ENCODE measurements around the gene SNCG. TPM values are rescaled to one million over a fixed set of nuclear protein-coding genes. Genes with fewer than 3 reads are reported as not detected.

SNCG gene
- polyA plus RNA-seq, 3 donors, result 1.8 TPM; not detected in 2

DNA sequence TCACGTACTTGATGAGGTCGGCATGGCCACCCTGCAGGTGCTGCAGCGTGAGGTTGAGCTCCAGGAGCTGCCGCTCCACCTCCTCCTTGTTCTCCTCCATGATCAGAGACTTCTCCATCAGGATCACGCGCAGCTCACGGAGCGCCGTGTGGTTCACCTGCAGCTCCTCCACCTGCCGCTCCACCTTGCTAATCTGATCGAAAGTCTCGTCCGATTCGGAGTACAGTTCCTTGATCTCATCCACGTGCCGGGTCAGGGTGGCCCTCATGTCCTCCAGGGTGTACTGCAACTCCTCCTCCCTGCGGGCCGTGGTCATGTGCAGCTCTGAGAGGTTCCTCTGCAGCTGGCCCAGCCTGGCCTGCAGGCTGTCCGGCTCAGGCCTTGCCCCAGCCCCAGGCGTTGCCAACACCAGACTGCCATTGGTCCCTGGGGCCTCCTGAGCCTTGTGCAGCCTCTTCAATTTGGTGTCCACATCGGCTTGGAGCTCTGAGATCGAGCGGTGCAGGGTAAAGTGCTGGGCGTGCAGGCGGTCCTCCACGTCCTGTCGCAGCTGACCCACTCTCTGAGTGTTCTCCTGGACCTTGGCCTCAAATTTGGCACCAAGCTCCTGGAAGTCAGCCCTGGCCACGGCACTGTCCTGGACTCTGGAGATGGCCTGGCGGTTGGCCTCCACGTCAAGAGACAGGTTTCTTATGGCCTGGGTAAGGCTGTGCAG is 14.9 kb upstream of the SNCG start:
- no peaks in the 10 kb centered on the region for H3K4me1 Mint-ChIP-seq
- peak overlapping the region in 1 of 7 donors; percentile 24 for H3K27ac Mint-ChIP-seq
- no peak for DNase-seq
- no peak overlapping the region for H3K4me3 ChIP-seq (replicated peaks in 1 of 3; ENCODE audit: low read depth in 2 of 3, low read length in 3 of 3)
- no peaks in the 10 kb centered on the region for H3K79me2 ChIP-seq (ENCODE audit: insufficient read depth, low read length)
- H3K27me3 Mint-ChIP-seq (ENCODE audit: low read depth in 3 of 3), result peaks cover 2 to 10% (median 8%) of the 10 kb centered on the region in 3 donors
- H3K4me3 Mint-ChIP-seq, result no peak overlapping the region
- H3K36me3 Mint-ChIP-seq, result no peaks in the 10 kb centered on the region
- no peaks in the 10 kb centered on the region for H3K27me3 ChIP-seq (ENCODE audit: control insufficient read depth in 2 of 2, insufficient read depth in 2 of 2, low read length in 2 of 2)
- no peak overlapping the region for H3K9ac ChIP-seq (ENCODE audit: insufficient read depth, low read length, poor library complexity, severe bottlenecking)
- no peaks in the 10 kb centered on the region for H3K9me3 ChIP-seq (replicated peaks in 1 of 2; ENCODE audit: control insufficient read depth in 1 of 2, insufficient read depth in 1 of 2, low read length in 2 of 2)
- H2AFZ ChIP-seq (ENCODE audit: insufficient read depth, low read depth, low read length, poor library complexity, severe bottlenecking), result no peak overlapping the region
- H4K20me1 ChIP-seq (ENCODE audit: insufficient read depth, low read length), result no peaks in the 10 kb centered on the region
- 94% methylated on average over 30 of the region's 30 CpGs for WGBS (ENCODE audit: insufficient coverage)
- no peak overlapping the region for H3K27ac ChIP-seq (ENCODE audit: low read depth in 1 of 2, low read length in 2 of 2)
- no peaks in the 10 kb centered on the region for H3K36me3 ChIP-seq (replicated peaks in 1 of 2; ENCODE audit: control insufficient read depth in 1 of 2, insufficient read depth in 2 of 2, low read length in 2 of 2)
- intact Hi-C loops (cut with micrococcal nuclease), result no loop called here
- H3K4me1 ChIP-seq (ENCODE audit: control insufficient read depth in 1 of 2, insufficient read depth in 2 of 2, low read length in 2 of 2), result peaks cover 4 to 6% of the 10 kb centered on the region in 2 donors
- TF ChIP-seq, protein P1, sequence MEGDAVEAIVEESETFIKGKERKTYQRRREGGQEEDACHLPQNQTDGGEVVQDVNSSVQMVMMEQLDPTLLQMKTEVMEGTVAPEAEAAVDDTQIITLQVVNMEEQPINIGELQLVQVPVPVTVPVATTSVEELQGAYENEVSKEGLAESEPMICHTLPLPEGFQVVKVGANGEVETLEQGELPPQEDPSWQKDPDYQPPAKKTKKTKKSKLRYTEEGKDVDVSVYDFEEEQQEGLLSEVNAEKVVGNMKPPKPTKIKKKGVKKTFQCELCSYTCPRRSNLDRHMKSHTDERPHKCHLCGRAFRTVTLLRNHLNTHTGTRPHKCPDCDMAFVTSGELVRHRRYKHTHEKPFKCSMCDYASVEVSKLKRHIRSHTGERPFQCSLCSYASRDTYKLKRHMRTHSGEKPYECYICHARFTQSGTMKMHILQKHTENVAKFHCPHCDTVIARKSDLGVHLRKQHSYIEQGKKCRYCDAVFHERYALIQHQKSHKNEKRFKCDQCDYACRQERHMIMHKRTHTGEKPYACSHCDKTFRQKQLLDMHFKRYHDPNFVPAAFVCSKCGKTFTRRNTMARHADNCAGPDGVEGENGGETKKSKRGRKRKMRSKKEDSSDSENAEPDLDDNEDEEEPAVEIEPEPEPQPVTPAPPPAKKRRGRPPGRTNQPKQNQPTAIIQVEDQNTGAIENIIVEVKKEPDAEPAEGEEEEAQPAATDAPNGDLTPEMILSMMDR (IDR thresholded peaks at IDR 0.05), result no peak
- peaks cover 0 to 4% (median 2%) of the 10 kb centered on the region in 7 donors for H3K9me3 Mint-ChIP-seq
- H3K4me2 ChIP-seq (replicated peaks; ENCODE audit: extremely low read depth, low read length, poor library complexity, severe bottlenecking), result no peak overlapping the region

DNA sequence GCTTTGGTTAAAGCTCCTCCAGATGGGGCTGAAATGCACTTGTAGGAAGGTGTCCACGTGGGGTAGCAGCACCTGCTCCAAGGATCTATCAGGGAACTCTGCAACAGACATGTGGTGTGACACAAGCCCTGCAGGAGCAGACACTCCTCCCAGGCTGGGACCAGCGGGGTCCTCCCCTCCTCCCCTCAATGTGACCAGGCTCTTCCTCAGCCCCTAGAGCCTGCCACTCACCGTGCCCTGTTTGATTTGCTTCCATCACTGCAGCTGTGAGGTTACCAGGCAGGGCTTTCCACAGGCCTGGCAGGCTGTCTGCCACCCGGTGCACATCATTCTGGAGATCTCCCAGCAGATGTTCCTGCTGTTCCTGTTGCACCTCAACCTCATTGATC is 14.4 kb upstream of the SNCG start:
- DNase-seq, result no peak
- peaks cover 3 to 12% (median 4%) of the 10 kb centered on the region in 3 donors for H3K27me3 Mint-ChIP-seq (ENCODE audit: low read depth in 3 of 3)
- Histone ChIP-seq H3K9me3 (replicated peaks in 1 of 2; ENCODE audit: control insufficient read depth in 1 of 2, insufficient read depth in 1 of 2, low read length in 2 of 2) (no peaks in the 10 kb centered on the region), H3K27me3 (ENCODE audit: control insufficient read depth in 2 of 2, insufficient read depth in 2 of 2, low read length in 2 of 2) (no peaks in the 10 kb centered on the region), H3K4me1 (ENCODE audit: control insufficient read depth in 1 of 2, insufficient read depth in 2 of 2, low read length in 2 of 2) (peaks cover 4 to 6% of the 10 kb centered on the region in 2 donors), H3K27ac (ENCODE audit: low read depth in 1 of 2, low read length in 2 of 2) (no peak overlapping the region), H3K36me3 (replicated peaks in 1 of 2; ENCODE audit: control insufficient read depth in 1 of 2, insufficient read depth in 2 of 2, low read length in 2 of 2) (no peaks in the 10 kb centered on the region), H3K9ac (ENCODE audit: insufficient read depth, low read length, poor library complexity, severe bottlenecking) (no peak overlapping the region), H2AFZ (ENCODE audit: insufficient read depth, low read depth, low read length, poor library complexity, severe bottlenecking) (no peak overlapping the region), H3K4me2 (replicated peaks; ENCODE audit: extremely low read depth, low read length, poor library complexity, severe bottlenecking) (no peak overlapping the region), H4K20me1 (ENCODE audit: insufficient read depth, low read length) (no peaks in the 10 kb centered on the region), H3K4me3 (replicated peaks in 1 of 3; ENCODE audit: low read depth in 2 of 3, low read length in 3 of 3) (no peak overlapping the region), H3K79me2 (ENCODE audit: insufficient read depth, low read length) (no peaks in the 10 kb centered on the region)
- H3K36me3 Mint-ChIP-seq, result no peaks in the 10 kb centered on the region
- H3K4me3 Mint-ChIP-seq, result no peak overlapping the region
- H3K4me1 Mint-ChIP-seq, result no peaks in the 10 kb centered on the region
- TF ChIP-seq, protein P1 (IDR thresholded peaks at IDR 0.05), result no peak
- intact Hi-C loops (cut with micrococcal nuclease), result no loop called here
- WGBS (ENCODE audit: insufficient coverage), result 90% methylated on average over 4 of the region's 4 CpGs
- H3K27ac Mint-ChIP-seq, result no peak overlapping the region
- peaks cover 0 to 4% (median 2%) of the 10 kb centered on the region in 7 donors for H3K9me3 Mint-ChIP-seq
